HepG2 (cell line): ENCODE measurements around the gene POC1A. TPM values are rescaled to one million over a fixed set of nuclear protein-coding genes. Genes with fewer than 3 reads are reported as not detected.

Experiments used
- ARNTL ChIP-seq: sonication (generic); formaldehyde crosslinking; IDR thresholded peaks from 2 replicates; pipeline ENCODE4 v1.4.0; 2020; ENCODE audit warnings: mild to moderate bottlenecking, missing genetic modification reagents
- ATAD3A ChIP-seq: sonication (generic); formaldehyde crosslinking; IDR thresholded peaks from 2 replicates; pipeline ENCODE4 v1.4.0; 2020; ENCODE audit warnings: missing genetic modification reagents
- FOXA1 ChIP-seq, 2 experiments: fragments of 450-650 bp in 1 of 2; sonication (generic) in 1 of 2; formaldehyde crosslinking in 1 of 2; IDR thresholded peaks; 2 replicates each; pipeline versions ENCODE4 v1.4.0 to v1.6.1; 2016 to 2020; ENCODE audit warnings: missing genetic modification reagents in 1 of 2
- MEIS2 ChIP-seq: sonication (generic); formaldehyde crosslinking; IDR thresholded peaks from 2 replicates; pipeline ENCODE4 v1.9.0; 2021; ENCODE audit warnings: mild to moderate bottlenecking, missing genetic modification reagents
- NAIF1 ChIP-seq: sonication (generic); formaldehyde crosslinking; IDR thresholded peaks from 2 replicates; pipeline ENCODE4 v1.5.0; 2020; ENCODE audit warnings: mild to moderate bottlenecking, missing genetic modification reagents, borderline replicate concordance
- RBM22 ChIP-seq: fragments of 200-400 bp; formaldehyde crosslinking; optimal IDR thresholded peaks from 2 replicates; pipeline ENCODE3; 2017; ENCODE audit warnings: mild to moderate bottlenecking, low read length, moderate library complexity
- TBX2 ChIP-seq: sonication (generic); formaldehyde crosslinking; IDR thresholded peaks from 2 replicates; pipeline ENCODE4 v1.5.0; 2020; ENCODE audit warnings: missing genetic modification reagents, mild to moderate bottlenecking, borderline replicate concordance
- TP53 ChIP-seq: sonication (generic); formaldehyde crosslinking; conservative IDR thresholded peaks from 2 replicates; pipeline ENCODE4 v1.4.0; 2020; ENCODE audit warnings: missing genetic modification reagents
- ZNF562 ChIP-seq: sonication (generic); formaldehyde crosslinking; IDR thresholded peaks from 2 replicates; pipeline ENCODE4 v1.8.0; 2022; ENCODE audit warnings: missing genetic modification reagents, borderline replicate concordance
- polyA plus RNA-seq, 8 experiments: library from polyadenylated mRNA; depleted of rRNA in 3 of 8; stranded (reverse) in 7 of 8; unstranded in 1 of 8; fragments of >200 nt; fragmentation: Illumina TruSeq in 4 of 8; extraction: Trizol in 4 of 8; gene quantifications; 2 replicates each; pipeline versions ENCODE4 v1.2.1 to v1.2.3, GENCODE V29; 2011 to 2016; ENCODE audit warnings: low read depth in 4 of 8, missing spikeins in 1 of 8, mixed read lengths in 1 of 8; ENCODE audit not compliant: insufficient read depth in 1 of 8
- total RNA-seq, 5 experiments: library from RNA; depleted of rRNA; stranded (reverse); fragments of >200 nt; fragmentation: Illumina TruSeq; extraction: Trizol; gene quantifications; 2 replicates each; pipeline ENCODE4 v1.2.3, GENCODE V29; 2016; ENCODE audit warnings: low read depth in 1 of 5
- TF ChIP-seq, protein P1 (sequence below): sonication (generic); formaldehyde crosslinking; IDR thresholded peaks from 2 replicates; pipeline ENCODE4 v1.4.0; 2020; ENCODE audit warnings: missing genetic modification reagents, borderline replicate concordance
- TF ChIP-seq, protein P2 (sequence below): sonication (generic); formaldehyde crosslinking; IDR thresholded peaks from 2 replicates; pipeline ENCODE4 v1.8.0; 2022; ENCODE audit warnings: missing genetic modification reagents, mild to moderate bottlenecking, borderline replicate concordance

POC1A gene
- total and polyA plus RNA-seq, 2 of the 13 experiments (the other 11 are each of a cell fraction or from before 2014, with no cell fraction given), result 14.6 to 20.0 TPM

DNA sequence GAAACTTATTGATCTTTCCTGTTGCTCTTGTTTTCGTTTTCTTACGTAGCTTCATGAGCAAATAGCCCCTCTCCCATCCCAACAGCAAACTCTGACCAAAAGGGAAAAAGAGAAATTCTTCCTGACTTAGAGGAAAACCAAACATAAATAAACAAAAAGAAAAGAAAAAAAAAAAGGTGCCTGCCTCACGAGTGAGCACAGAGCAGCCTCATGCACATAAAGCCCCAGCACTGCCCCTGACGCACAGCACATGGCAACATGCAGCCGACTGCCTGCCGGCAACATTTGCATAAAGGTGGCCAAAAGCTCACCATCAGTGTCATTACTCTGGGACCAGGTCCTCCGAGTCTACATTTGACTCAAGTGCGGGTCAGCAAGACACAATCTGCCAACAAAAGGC, 6.4 kb downstream of the POC1A start (continued):
- TF ChIP-seq, protein P1, sequence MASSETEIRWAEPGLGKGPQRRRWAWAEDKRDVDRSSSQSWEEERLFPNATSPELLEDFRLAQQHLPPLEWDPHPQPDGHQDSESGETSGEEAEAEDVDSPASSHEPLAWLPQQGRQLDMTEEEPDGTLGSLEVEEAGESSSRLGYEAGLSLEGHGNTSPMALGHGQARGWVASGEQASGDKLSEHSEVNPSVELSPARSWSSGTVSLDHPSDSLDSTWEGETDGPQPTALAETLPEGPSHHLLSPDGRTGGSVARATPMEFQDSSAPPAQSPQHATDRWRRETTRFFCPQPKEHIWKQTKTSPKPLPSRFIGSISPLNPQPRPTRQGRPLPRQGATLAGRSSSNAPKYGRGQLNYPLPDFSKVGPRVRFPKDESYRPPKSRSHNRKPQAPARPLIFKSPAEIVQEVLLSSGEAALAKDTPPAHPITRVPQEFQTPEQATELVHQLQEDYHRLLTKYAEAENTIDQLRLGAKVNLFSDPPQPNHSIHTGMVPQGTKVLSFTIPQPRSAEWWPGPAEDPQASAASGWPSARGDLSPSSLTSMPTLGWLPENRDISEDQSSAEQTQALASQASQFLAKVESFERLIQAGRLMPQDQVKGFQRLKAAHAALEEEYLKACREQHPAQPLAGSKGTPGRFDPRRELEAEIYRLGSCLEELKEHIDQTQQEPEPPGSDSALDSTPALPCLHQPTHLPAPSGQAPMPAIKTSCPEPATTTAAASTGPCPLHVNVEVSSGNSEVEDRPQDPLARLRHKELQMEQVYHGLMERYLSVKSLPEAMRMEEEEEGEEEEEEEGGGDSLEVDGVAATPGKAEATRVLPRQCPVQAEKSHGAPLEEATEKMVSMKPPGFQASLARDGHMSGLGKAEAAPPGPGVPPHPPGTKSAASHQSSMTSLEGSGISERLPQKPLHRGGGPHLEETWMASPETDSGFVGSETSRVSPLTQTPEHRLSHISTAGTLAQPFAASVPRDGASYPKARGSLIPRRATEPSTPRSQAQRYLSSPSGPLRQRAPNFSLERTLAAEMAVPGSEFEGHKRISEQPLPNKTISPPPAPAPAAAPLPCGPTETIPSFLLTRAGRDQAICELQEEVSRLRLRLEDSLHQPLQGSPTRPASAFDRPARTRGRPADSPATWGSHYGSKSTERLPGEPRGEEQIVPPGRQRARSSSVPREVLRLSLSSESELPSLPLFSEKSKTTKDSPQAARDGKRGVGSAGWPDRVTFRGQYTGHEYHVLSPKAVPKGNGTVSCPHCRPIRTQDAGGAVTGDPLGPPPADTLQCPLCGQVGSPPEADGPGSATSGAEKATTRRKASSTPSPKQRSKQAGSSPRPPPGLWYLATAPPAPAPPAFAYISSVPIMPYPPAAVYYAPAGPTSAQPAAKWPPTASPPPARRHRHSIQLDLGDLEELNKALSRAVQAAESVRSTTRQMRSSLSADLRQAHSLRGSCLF, result no peak
- TF ChIP-seq TP53, result no peak
- no peak for TF ChIP-seq ARNTL (CRISPR knock-in tag)
- no peak for TF ChIP-seq TBX2
- no peak for TF ChIP-seq ZNF562
- TF ChIP-seq NAIF1, result no peak
- TF ChIP-seq, protein P2, sequence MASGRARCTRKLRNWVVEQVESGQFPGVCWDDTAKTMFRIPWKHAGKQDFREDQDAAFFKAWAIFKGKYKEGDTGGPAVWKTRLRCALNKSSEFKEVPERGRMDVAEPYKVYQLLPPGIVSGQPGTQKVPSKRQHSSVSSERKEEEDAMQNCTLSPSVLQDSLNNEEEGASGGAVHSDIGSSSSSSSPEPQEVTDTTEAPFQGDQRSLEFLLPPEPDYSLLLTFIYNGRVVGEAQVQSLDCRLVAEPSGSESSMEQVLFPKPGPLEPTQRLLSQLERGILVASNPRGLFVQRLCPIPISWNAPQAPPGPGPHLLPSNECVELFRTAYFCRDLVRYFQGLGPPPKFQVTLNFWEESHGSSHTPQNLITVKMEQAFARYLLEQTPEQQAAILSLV (CRISPR knock-in tag), result no peak
- no peak for TF ChIP-seq FOXA1 (IDR thresholded peaks at IDR 0.05)
- no peak for TF ChIP-seq FOXA1 (CRISPR knock-in tag; IDR thresholded peaks at IDR 0.05)
- TF ChIP-seq ATAD3A (CRISPR knock-in tag), result no peak
- no peak for TF ChIP-seq RBM22
- no peak for TF ChIP-seq MEIS2
